GM21515 (cell line): ENCODE results near the gene IL25.
"Not testable (repeated sequence)": the region's sequence is repeated elsewhere in the genome, so short reads cannot be mapped to it uniquely, and the experiment has no call there.

Experiments used
- ATAC-seq: cut with Tn5 transposase; IDR thresholded peaks from one replicate; pipeline ENCODE4 v1.9.1; 2021; ENCODE audit not compliant: unreplicated experiment

IL25 gene

DNA sequence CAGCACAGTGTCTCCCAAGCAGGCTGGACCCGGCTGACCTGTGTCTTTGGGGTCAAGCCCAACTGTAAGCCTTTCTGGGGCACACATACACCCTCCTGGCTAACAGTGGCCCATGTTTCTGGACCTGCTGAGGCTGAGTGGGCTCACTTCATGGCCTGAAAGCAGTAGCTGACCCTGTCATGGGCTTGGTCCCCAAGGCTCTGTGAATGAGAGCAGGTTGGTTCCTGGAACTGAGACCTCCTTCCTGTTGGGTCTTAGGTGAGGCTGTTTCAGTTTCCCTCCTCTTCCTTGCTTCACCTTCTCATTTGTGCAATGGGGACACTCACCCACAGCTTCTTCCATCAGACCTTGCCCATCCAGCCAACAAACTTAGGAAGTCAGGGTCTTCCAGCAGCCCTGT is 744 bp upstream of the IL25 start:
- no peak for ATAC-seq

GRCh38 chr14:23373041-23373440 is 432 bp downstream of the IL25 start:
- ATAC-seq, result no peak

- ATAC-seq, result no peak
These were observed 3.1 kb downstream of the IL25 start for GRCh38 chr14:23375527-23376251.

GRCh38 chr14:23376482-23377197 is 4.0 kb downstream of the IL25 start, which contains the start of gene CMTM5:
CMTM5 (plus strand) TSS chr14:23377046; CDS start chr14:23377252, 206 bp downstream.
- ATAC-seq, result no peak

- no peak for ATAC-seq
These were observed 4.6 kb downstream of the IL25 start for GRCh38 chr14:23377198-23377550.

- ATAC-seq, result no peak
These were observed 5.3 kb downstream of the IL25 start for GRCh38 chr14:23377573-23378563.

DNA sequence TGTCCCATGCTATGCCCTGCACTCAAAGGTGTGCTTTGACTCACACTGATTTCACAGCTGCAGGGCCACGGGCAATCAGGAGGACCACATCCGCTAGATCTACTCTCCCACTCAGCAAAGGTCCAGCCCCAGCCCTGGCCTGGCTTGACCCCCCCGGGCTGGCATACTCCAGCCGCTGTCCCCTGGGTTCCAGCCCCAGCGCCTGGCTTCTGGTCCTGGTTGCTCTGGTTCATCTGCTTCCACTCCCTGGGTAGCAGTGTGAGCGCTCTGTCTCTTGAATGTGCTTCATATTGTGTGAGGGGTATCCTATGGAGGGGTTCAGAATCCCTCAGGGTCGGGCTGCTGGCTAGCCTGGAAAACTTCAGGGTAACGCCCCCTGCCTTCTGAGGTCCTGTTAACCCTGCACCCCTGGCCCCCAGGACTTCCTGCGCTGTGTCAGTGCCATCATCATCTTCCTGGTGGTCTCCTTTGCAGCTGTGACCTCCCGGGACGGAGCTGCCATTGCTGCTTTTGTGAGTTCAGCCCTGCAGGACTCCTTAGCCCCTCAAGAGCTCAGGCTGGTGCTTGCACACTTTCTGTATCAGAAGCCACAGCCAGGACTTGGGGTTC is 6.1 kb downstream of the IL25 start:
- no peak for ATAC-seq

DNA sequence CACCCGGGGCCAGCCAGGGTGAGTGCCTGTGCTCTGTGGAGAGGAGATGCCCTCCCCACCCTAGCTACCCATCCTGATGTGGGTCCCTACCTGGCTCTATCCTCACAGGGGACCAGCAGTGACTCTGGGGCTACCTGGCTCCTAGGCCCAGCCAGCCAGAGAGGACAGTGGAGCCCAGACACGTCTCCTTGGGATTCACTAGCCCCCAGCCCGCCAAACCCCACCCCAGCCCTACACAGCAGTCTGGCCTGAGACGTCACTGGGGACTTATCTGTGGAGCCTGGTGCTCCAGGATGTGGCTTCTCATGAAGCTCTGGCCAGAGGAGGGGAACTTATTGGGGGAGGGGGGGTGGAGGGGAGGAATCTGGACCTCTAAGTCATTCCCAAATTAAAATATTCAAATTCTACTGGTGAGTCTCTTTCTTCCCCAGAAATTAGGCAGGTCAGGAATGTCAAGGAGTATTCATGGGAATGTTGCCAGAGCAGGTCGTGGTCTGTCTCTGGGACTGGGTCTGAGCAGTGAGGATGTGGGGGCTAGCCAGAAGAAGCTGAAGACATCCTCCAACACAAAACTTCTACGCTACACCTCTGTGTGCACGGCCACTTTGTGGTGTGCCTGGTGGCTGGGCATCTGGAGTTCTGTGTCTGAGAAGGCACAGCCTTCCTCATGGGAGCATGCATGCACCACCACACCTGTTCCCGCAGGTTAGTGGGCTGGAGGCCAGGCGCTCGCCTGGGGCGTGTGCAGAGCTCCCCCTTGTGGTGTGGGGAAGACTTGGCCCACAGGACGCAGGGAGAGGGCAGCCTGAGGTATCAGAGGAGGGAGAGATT is 7.0 kb downstream of the IL25 start:
- ATAC-seq, result no peak

DNA sequence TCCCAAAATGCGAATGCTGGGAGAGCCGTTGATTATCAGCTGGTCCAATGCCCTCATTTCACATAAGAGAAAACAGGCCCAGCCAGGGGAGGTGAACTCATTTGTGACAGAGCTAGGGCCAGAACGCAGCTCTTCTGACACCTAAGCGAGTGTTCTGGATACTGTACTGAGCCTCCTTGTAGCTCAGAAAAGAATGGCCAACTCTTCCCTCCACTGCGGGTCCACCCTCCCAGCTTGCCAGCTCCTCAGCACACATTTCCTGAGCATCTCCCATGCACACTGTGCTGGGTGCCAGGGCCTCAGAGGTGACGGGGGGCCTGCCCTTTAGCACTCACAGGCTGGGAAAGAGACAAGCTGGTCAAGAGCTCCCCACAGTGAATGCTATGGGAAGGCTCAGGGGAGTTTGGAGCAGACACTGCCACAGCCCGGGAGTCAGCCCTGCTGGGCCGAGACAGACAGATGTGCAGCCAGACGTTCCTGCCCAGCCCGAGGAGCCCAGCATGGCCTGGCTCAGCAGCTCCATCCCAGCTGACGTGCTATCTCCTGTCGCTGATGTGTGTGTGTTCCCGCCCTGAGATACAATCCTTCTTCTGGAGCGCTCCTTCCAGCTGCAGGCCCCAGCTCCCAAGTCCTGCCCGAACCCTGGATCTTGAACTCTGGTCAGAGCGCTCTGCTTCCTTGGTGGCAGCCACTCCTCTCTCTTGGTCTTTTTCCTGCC is 7.7 kb downstream of the IL25 start:
- no peak for ATAC-seq

- ATAC-seq, result no peak
These were observed 8.4 kb downstream of the IL25 start for GRCh38 chr14:23380976-23381375.

- ATAC-seq, result no peak
These were observed 9.3 kb downstream of the IL25 start for GRCh38 chr14:23381871-23382270.

- no peak for ATAC-seq
These were observed 9.7 kb downstream of the IL25 start for GRCh38 chr14:23382276-23382675.

DNA sequence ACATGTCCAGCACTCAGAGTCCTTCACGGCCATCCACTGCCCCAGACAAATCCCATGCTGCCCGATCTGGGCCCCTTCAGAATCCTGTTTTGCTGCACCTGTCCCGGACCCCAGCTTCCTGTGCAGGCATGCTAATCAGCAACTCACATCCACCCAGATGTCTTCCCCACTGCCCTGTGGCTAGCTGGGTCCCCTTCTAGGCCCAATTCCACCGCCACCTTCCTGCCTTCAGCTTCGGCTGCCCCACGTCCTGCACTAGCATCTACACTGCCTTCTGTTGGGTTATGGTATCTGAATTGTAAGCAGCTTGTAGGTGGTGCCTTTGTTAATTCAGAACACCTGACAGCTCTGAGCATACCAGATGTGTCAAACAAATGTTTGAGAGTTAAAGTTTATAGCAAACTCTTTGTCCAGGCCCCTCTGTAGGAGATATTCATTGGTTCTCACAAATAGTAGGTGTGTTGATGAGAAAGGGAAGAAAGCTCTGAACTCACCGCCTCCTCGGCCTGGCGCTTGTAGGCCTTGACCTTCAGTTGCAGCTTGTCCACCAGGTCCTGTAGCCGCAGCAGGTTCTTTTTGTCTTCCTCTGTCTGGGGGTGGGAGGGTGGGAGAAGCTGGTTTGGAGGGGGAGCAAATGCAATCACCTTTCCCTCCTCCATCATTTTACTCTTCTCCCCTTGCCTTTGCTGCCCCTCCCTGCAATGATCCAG is 10.3 kb downstream of the IL25 start:
- no peak for ATAC-seq

DNA sequence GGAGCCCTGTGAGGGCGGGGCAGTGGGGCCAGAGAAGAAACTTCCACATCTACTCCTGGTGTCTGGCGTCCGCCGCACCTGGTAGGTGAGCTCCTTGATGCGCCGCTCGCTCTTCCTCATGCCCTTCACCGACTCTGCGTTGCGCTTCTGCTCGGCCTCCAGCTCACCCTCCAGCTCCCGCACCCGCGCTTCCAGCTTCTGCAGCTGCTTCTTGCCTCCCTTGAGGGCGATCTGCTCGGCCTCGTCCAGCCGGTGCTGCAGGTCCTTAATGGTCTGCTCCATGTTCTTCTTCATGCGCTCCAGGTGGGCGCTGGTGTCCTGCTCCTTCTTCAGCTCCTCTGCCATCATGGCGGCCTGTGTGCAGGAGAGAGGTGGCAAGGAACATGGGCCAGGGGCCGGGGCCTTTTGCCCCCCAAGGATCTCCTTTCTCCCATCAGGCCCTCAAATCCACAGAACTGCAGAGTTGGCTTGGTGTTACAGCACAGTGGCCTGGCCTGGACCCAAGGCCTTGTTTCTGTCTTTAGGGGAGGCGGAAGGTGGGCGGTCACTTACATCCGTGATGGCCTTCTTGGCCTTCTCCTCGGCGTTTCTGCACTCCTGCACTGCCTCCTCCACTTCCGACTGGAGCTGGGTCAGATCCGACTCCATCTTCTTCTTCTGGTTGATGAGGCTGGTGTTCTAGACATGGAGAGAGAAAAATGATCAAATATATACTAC is 11.9 kb downstream of the IL25 start:
- no peak for ATAC-seq

DNA sequence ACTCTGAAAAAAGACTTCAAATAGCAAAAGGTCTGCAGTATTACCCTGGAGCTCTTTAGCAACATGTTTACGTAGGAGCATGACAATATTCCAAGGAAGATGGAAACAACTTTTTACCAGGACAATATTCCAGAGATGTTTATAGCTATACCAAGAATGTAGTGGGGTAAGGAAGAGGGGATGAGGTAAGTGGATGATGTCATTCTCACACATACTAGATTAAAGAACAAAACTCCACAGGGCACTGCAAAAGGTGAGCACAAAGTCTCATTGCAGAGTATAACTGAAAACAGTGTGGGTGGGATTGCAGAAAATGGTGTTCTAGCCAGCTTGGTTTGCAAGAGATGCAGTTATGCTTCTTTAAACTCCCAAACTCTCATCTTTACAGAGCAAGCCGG is 12.6 kb downstream of the IL25 start:
- no peak for ATAC-seq

- ATAC-seq, result no peak
These were observed 13.1 kb downstream of the IL25 start for GRCh38 chr14:23385642-23386265.

- ATAC-seq, result not testable (repeated sequence)
These were observed 13.7 kb downstream of the IL25 start for GRCh38 chr14:23386266-23386657.

DNA sequence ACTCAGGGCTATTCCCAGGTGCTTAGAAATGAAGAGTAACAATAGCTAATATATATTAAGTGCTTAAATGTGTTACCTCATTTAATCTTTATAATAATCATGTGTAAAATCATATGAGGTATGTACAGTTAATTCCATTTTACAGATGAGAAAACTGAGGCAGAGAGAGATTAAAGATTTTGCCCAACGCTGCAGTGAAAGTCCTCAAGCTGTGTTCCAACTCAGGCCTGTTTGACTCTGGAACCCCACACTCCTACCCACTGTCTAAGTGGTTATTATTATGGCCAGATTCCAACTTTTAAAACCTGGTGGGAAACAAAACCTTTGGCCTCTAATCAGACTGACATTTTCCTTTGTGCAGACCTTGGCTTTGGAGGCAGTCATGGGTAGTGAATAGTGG is 14.4 kb downstream of the IL25 start:
- ATAC-seq, result no peak
